Germinal center (tissue), 1 donor: ENCODE data around the gene ATE1.

Experiments
- DNase-seq: peaks from one replicate; pipeline ENCODE4 v3.0.0; 2012; ENCODE audit warnings: mixed read lengths, low spot score

Gene ATE1

DNA sequence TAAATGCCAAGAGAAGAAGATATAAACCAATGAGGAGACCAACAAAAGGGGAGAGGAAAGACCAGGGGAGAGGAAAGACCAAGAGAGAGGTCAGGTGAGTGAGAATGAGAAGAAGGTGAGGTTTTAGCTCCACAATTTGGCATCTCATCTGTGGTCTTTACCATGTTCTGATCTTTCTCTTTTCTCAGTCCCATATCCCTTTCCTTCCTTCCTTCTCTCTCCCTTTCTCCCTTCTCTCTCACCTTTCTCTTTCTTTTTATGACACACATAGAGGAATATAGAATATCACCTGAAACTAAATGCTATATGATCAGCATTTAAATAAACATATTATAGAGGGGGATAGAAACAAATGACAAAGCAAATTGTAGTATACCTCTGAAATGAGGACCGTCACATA is 57.4 kb downstream of the ATE1 start:
- DNase-seq = no peak

DNA sequence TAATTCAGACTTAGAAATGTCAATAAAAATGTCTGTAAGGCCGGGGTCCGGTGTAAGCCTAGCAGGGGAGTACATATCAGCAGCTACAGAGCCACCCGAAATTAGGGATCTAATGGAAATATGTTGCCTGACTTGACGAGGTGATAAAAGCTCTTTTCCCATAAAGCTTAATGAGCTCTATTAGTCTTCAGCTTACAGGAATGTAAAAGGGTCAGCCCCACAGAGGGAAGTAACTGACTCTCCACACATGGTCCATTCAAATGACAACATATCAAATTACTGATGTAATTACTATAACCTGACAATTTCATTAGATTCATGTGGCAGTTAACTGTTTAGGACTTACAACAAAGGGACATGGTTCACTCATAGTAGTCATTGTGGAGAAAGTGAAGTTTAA is 62.3 kb downstream of the ATE1 start:
- DNase-seq = no peak

DNA sequence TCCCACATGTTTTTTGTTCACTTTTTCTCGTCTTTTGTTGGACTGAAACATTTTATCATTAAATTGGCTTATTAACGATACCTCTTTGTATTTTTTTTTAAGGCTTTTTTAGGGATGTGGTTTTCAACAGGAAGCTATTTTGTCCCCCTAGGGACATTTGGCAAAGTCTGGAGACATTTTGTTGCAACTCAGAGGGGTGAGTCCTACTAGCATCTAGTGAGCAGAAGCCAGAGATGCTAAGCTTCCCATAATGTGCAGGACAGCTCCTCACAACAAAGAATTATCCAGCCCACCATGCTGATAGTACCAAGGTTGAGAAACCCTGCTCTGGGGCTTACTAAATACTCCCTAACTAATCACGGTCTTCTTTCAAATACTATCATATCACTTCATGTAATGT is 63.2 kb downstream of the ATE1 start:
- no peak for DNase-seq

GRCh38 chr10:121864168-121864567 is 63.7 kb downstream of the ATE1 start:
- DNase-seq = no peak

GRCh38 chr10:121862649-121863048 is 65.2 kb downstream of the ATE1 start:
- no peak for DNase-seq

GRCh38 chr10:121862042-121862441 is 65.8 kb downstream of the ATE1 start:
- DNase-seq = no peak

GRCh38 chr10:121860810-121861209 is 67.0 kb downstream of the ATE1 start:
- DNase-seq = no peak

DNA sequence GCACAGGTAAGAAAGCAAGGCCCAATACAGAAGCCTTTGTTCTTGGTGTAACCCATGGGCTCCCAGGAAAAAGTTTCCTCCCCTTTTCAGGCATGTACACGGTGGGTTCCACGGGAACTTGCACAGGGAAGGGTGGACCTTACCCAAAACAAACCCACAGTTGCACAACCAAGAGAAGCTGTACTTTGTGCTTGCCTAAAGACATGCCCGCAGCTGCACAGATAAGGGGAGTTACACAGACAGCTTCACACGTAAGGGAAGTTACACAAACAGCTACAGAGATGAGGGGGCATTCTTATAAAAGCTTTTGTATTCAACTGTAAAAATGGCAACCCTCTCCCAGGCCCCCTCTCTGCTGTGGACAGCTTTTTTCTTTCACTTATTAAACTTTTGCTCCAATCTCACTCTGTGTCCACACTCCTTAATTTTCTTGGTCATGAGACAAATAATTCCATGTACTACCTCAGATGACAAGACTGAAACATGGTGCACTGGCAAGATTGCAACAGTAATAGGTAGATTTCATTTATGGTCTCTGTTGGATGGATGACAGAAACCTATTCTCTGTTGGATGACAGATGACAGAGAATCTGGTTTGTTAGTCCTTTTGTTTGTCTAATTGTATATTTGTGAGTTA is 72.9 kb downstream of the ATE1 start:
- no peak for DNase-seq

DNA sequence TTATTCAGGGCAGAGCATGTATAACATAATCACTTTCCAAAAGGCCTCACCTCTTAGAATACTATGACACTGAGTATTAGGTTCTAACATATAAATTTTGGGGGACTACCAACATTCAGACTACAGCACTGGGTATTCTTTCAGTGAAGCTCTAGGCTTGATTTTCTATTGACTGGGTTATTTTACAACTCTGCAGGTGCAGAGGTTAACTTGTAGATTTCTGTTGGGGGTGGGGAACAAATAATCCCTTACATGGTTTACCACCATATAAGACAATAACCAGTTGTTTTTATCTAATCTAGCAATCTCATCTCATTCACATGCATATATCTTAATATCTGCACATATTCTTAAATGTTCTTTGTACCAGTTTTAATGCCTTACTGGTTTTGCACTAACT is 73.9 kb downstream of the ATE1 start:
- no peak for DNase-seq

DNA sequence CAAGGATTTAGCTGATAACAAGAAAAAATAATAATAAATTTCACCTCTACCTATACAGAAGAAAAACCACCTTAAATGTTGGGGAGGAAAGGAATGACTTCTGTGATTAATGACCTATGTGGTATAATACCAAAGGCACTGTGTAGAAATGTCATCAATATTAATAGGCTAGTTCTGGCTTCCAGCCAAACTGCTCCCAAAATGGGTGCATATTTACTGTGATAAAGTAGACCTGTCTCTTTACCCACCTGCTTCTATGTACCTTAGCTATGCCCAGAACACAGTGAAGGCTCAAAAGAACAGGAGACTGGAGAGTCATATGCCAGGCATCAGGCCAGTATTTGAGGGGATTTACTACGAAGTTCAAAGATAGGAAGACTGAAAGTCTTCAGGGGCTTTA is 76.0 kb downstream of the ATE1 start:
- no peak for DNase-seq

GRCh38 chr10:121848082-121848481 is 79.7 kb downstream of the ATE1 start:
- DNase-seq = no peak

GRCh38 chr10:121846555-121846954 is 81.3 kb downstream of the ATE1 start:
- DNase-seq = no peak

DNA sequence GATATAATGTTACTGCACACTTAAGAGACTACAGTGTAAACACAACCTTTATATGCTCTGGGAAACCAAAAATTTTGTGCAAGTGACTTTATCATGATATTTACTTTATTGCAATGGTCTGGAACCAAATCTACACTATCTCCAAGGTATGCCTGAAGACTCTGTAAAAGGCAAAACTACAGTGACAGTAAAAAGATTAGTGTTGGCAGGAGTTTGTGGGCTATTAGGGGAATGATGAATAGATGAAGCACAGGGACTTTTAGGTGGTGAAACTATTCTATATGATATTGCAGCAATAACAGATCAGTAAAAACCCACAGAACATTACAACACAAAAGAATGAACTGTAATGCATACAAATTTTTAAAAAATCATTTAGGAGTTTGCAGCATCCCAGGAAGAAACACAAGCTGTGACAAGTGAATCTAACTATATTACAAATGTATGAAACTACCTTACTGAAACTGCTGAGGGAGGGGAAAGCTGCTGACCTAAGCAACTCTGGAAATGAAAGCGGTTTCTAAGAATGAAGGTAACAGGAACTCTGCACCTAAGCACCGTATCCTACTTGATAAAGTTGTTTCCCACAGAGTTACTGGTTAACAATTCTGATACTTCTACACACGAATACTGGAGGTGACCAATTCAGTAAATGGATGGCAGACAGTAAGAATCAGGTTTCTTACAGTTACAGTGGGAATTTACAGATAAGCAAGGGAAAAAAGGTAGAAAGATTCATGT is 82.6 kb downstream of the ATE1 start:
- no peak for DNase-seq

- no peak for DNase-seq
These were observed 83.3 kb downstream of the ATE1 start for GRCh38 chr10:121844537-121844936.

DNA sequence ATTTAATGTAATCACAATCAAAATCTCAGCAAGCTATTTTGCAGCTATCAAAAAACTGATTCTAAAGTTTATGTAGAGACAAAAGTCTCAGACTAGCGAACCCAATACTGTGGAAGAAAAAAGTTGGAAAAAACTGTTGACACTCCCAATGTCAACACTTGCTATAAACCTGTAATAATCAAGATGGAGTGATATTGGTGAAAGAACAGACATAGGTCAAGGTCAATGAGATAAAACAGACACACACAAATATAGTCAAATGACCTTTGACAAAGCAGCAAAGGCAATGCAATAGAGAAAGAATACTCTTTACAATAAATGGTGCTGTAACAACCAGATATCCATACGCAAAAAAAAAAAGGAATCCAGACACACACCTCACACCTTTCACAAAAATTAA is 84.5 kb downstream of the ATE1 start:
- DNase-seq = no peak

- DNase-seq = no peak
These were observed 86.0 kb downstream of the ATE1 start for GRCh38 chr10:121841862-121842261.

- no peak for DNase-seq
These were observed 88.9 kb downstream of the ATE1 start for GRCh38 chr10:121838931-121839330.

DNA sequence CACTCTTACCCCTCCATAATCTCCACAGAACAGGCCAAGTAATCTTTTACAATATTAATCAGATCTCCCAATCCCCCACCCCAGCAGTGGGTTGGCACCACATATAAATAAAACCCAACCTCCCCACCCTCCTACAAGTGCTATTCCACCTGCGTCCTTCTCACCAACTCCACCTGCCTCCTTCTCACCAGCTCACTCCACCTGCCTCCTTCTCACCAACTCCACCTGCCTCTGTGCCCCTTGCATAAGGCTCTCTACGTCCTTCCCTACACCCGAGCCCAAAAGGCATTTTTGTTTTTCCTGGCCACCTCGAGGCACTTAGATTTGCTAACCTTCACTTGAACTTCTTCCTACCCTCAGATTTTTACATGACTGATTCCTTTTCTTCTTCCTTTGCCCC is 89.7 kb downstream of the ATE1 start:
- no peak for DNase-seq

DNA sequence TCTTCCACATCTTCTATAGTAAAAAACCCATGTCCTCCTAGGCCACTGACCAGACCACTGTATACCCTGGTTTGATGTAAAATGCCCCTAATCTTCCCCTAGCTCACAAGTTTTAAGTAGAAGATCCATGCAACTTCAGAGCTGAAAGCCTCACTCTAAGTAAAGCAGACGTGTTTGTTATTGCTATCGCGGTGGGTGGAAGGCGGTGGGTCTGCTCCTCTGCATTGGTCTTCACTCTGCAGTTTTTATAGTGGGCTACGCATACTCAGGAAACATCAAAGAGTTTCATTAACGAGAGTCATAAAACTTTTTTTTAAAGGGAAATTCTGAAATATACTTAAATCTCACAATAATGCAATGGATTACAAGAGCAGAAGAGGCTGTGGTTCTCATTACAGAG is 91.7 kb downstream of the ATE1 start:
- no peak for DNase-seq

DNA sequence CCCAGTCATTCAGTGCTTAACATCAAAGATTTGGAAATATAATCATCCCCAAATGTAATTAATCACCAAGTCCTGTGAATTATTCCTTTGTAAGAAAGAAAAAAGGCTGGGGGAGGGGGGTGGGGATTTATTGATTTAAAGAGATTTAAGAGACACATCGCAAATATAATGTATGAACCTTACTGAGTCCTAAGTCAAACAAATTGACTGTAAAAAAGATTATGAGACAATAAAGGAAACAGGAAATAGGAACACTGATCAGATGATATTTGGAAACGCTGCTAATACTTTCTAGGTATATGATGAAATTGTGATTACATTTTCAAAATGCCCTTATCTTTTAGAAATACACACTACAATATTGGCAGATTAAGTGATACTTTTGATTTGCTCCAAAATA is 92.5 kb downstream of the ATE1 start:
- no peak for DNase-seq

DNA sequence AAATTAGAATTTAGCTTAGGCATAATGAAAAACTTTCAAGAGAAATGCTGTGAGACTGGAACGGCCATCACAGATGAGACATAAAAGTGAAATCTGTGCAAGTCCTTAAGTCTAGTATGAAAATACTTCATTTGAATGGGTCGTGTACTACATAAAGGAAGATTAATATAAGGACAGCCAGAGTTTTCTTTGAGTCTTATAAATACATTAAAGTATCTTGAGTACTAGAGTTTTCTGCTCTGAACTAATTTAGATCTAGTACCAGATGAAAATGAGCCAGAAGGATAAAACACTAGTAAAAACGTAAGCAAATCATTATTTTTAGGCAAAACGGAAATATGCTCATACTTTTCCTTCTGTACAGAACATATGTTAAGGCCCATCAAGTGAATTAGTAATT is 93.1 kb downstream of the ATE1 start:
- DNase-seq = no peak

GRCh38 chr10:121833387-121833786 is 94.4 kb downstream of the ATE1 start:
- DNase-seq = no peak

DNA sequence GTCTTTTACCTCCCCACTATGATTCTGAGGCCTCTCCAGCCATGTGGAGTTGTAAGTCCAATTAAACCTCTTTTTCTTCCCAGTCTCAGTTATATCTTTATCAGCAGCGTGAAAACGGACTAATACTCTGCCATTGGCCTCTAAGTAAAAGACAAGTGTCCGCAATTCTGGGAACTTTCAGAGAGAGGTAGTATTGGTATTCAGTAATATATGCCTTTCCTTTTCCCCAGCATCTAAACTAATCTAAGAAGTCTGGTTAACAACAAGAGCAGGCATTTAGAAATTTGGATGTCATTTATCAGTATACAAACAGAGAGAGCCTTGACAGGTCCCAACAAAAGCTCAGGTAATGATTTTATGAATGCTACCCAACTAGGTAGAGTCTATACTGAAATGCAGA is 95.2 kb downstream of the ATE1 start:
- DNase-seq = no peak

DNA sequence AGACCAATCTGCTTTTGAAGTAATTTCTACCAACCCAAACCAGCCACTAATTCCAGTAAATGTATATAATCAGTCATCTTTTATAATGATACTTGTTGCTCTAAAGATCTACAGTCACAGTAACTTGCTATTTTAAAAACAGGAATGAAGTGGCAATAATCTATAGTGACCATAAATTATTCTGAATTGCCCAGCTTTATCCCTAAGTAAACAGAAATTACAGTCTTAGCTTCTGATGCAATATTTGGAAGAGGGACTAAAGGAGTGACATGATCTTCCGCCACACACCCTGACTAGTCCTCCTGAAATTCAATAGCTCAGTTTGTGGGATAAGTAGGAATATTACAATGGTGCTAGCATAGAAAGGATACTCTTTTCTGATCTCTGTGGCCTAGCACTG is 96.1 kb downstream of the ATE1 start:
- no peak for DNase-seq
